MM.1S (cell line): ENCODE data around the gene CDC45.

Source experiments
- DNase-seq: peaks from one replicate; pipeline ENCODE4 v3.0.0-alpha.2; 2015
- H2AFZ ChIP-seq: fragments of 300-600 bp; sonication (generic); 2 replicates; pipeline ENCODE4 v1.6.0; 2016; ENCODE audit warnings: antibody characterized with exemption, low read length
- H3F3A ChIP-seq: fragments of 300-600 bp; sonication (generic); 2 replicates; pipeline ENCODE4 v1.6.1; 2016; ENCODE audit warnings: mild to moderate bottlenecking, antibody characterized with exemption, low read length, moderate library complexity, mixed read lengths; ENCODE audit not compliant: insufficient read depth
- H3K27ac ChIP-seq: fragments of 300-600 bp; sonication (generic); 2 replicates; pipeline ENCODE4 v1.5.1; 2016; ENCODE audit warnings: mild to moderate bottlenecking, low read length
- H3K27me3 ChIP-seq: fragments of 300-600 bp; sonication (generic); replicated peaks from 2 replicates; pipeline ENCODE4 v1.6.0; 2016; ENCODE audit warnings: low read length; ENCODE audit not compliant: insufficient read depth
- H3K36me3 ChIP-seq: fragments of 300-600 bp; sonication (generic); replicated peaks from 2 replicates; pipeline ENCODE4 v1.6.1; 2016; ENCODE audit warnings: mild to moderate bottlenecking, low read length, mixed read lengths; ENCODE audit not compliant: insufficient read depth
- H3K4me1 ChIP-seq: fragments of 300-600 bp; sonication (generic); 2 replicates; pipeline ENCODE4 v1.6.1; 2016; ENCODE audit warnings: low read length, mixed read lengths
- H3K4me2 ChIP-seq: fragments of 300-600 bp; sonication (generic); 2 replicates; pipeline ENCODE4 v1.6.0; 2016; ENCODE audit warnings: low read depth, low read length
- H3K4me3 ChIP-seq: fragments of 300-600 bp; sonication (generic); 2 replicates; pipeline ENCODE4 v1.5.1; 2016; ENCODE audit warnings: low read length, mixed read lengths
- H3K79me2 ChIP-seq: fragments of 300-600 bp; sonication (generic); 2 replicates; pipeline ENCODE4 v1.6.1; 2016; ENCODE audit warnings: mixed run types, low read length, mixed read lengths
- H3K9ac ChIP-seq: fragments of 300-600 bp; sonication (generic); 2 replicates; pipeline ENCODE4 v1.6.1; 2016; ENCODE audit warnings: low read length, mixed read lengths
- H3K9me2 ChIP-seq: fragments of 300-600 bp; sonication (generic); replicated peaks from 2 replicates; pipeline ENCODE4 v1.6.1; 2016; ENCODE audit warnings: mild to moderate bottlenecking, low read length, mixed read lengths; ENCODE audit not compliant: insufficient read depth
- H3K9me3 ChIP-seq: fragments of 300-600 bp; sonication (generic); replicated peaks from 2 replicates; pipeline ENCODE4 v1.6.1; 2016; ENCODE audit warnings: mild to moderate bottlenecking, low read length, mixed read lengths; ENCODE audit not compliant: insufficient read depth
- H4K20me1 ChIP-seq: fragments of 300-600 bp; sonication (generic); 2 replicates; pipeline ENCODE4 v1.6.1; 2016; ENCODE audit warnings: mild to moderate bottlenecking, low read length, moderate library complexity, mixed read lengths; ENCODE audit not compliant: insufficient read depth
- CTCF ChIP-seq: fragments of 300-600 bp; sonication (generic); IDR thresholded peaks from 2 replicates; pipeline ENCODE4 v1.5.1; 2016; ENCODE audit warnings: antibody characterized with exemption, low read length, mixed read lengths
- EZH2 ChIP-seq: fragments of 300-600 bp; sonication (generic); optimal IDR thresholded peaks from 2 replicates; pipeline ENCODE3; 2017; ENCODE audit warnings: low read depth, mild to moderate bottlenecking, antibody characterized with exemption, low read length, mixed read lengths
- EZH2phosphoT487 ChIP-seq: fragments of 300-600 bp; sonication (generic); IDR thresholded peaks from 2 replicates; pipeline ENCODE4 v1.6.1; 2018; ENCODE audit warnings: antibody characterized with exemption, low read length

The CDC45 gene

GRCh38 chr22:19535001-19535400 is 55.3 kb downstream of the CDC45 start:
- Histone ChIP-seq H3K9me3 (no peaks in the 10 kb centered on the region), H3K4me2 (no peak overlapping the region), H3K9ac (no peak overlapping the region), H3K4me3 (no peak overlapping the region), H3K79me2 (no peaks in the 10 kb centered on the region), H4K20me1 (no peaks in the 10 kb centered on the region), H3K36me3 (no peaks in the 10 kb centered on the region), H3K27me3 (no peaks in the 10 kb centered on the region), H3K27ac (no peak overlapping the region), H3K9me2 (no peaks in the 10 kb centered on the region), H3K4me1 (no peaks in the 10 kb centered on the region), H3F3A (no peaks in the 10 kb centered on the region), H2AFZ (no peak overlapping the region)
- no peak for DNase-seq
- no peak for TF ChIP-seq EZH2phosphoT487
- TF ChIP-seq EZH2: no peak
- TF ChIP-seq CTCF: no peak

- H3K4me1 ChIP-seq: no peaks in the 10 kb centered on the region
- no peak for TF ChIP-seq CTCF
- TF ChIP-seq EZH2phosphoT487: no peak
- no peaks in the 10 kb centered on the region for H3K27me3 ChIP-seq
These were observed 56.8 kb downstream of the CDC45 start for GRCh38 chr22:19536564-19536963.

GRCh38 chr22:19537941-19538488 is 58.3 kb downstream of the CDC45 start:
- H3K36me3 ChIP-seq: no peaks in the 10 kb centered on the region
- no peaks in the 10 kb centered on the region for H3K4me1 ChIP-seq
- H3K79me2 ChIP-seq: no peaks in the 10 kb centered on the region
- no peak for DNase-seq
- no peak overlapping the region for H3K4me2 ChIP-seq
- H3K27me3 ChIP-seq: no peaks in the 10 kb centered on the region
- no peaks in the 10 kb centered on the region for H3K9me3 ChIP-seq
- TF ChIP-seq EZH2: no peak
- no peak overlapping the region for H3K4me3 ChIP-seq
- no peak overlapping the region for H2AFZ ChIP-seq
- H3K9me2 ChIP-seq: no peaks in the 10 kb centered on the region
- H3F3A ChIP-seq: no peaks in the 10 kb centered on the region
- H4K20me1 ChIP-seq: no peaks in the 10 kb centered on the region
- H3K27ac ChIP-seq: no peak overlapping the region
- no peak overlapping the region for H3K9ac ChIP-seq

More at GRCh38 chr22:19536564-19536963, 56.8 kb downstream of the CDC45 start:
- H3K27ac ChIP-seq: no peak overlapping the region
- DNase-seq: no peak
- H4K20me1 ChIP-seq: no peaks in the 10 kb centered on the region
- H2AFZ ChIP-seq: no peak overlapping the region
- no peaks in the 10 kb centered on the region for H3K79me2 ChIP-seq
- H3K36me3 ChIP-seq: no peaks in the 10 kb centered on the region
- H3K4me3 ChIP-seq: no peak overlapping the region
- H3K9ac ChIP-seq: no peak overlapping the region
- no peaks in the 10 kb centered on the region for H3K9me3 ChIP-seq
- H3K4me2 ChIP-seq: no peak overlapping the region
- H3F3A ChIP-seq: no peaks in the 10 kb centered on the region
- no peaks in the 10 kb centered on the region for H3K9me2 ChIP-seq

GRCh38 chr22:19540394-19540793 is 60.7 kb downstream of the CDC45 start:
- TF ChIP-seq CTCF: no peak
- no peak for TF ChIP-seq EZH2phosphoT487
- TF ChIP-seq EZH2: no peak
- Histone ChIP-seq H3F3A (no peaks in the 10 kb centered on the region), H3K27me3 (0 out of 2 replicates have a peak, but pooled peaks cover under 1% of the 10 kb centered on the region), H3K9me2 (no peaks in the 10 kb centered on the region), H3K36me3 (no peaks in the 10 kb centered on the region), H3K27ac (no peak overlapping the region), H3K4me3 (no peak overlapping the region), H2AFZ (no peak overlapping the region), H3K4me1 (no peaks in the 10 kb centered on the region), H3K9me3 (no peaks in the 10 kb centered on the region), H3K4me2 (no peak overlapping the region), H4K20me1 (no peaks in the 10 kb centered on the region), H3K79me2 (no peaks in the 10 kb centered on the region), H3K9ac (no peak overlapping the region)
- DNase-seq: no peak
